ENCODE measurements around the gene PLPPR4.

Gene PLPPR4

GRCh38 chr1:99347041-99347684, 82.9 kb downstream of the PLPPR4 start:
- no peak for DNase-seq (ENCODE audit: low read depth in 2 of 2)

- DNase-seq (ENCODE audit: low read depth in 2 of 2), result no peak
Observed at GRCh38 chr1:99348397-99349132, 84.3 kb downstream of the PLPPR4 start.

GRCh38 chr1:99352821-99353220, 88.5 kb downstream of the PLPPR4 start:
- DNase-seq (ENCODE audit: low read depth in 2 of 2), result no peak

GRCh38 chr1:99358770-99359169, 94.5 kb downstream of the PLPPR4 start:
- no peak for DNase-seq (ENCODE audit: low read depth in 2 of 2)

Measured in fibroblast of skin of left biceps (primary cell).